Nephron (organoid): ENCODE data around the gene DLG1.

Source experiments
- H3K27ac Mint-ChIP-seq, 3 experiments: 2 replicates each; pipeline ENCODE4 v1.8.0; 2020; ENCODE audit warnings: mixed read lengths in 3 of 3, mild to moderate bottlenecking in 2 of 3, moderate library complexity in 1 of 3
- H3K27me3 Mint-ChIP-seq: 2 replicates; pipeline ENCODE4 v1.8.0; 2021; ENCODE audit warnings: low read depth, mild to moderate bottlenecking, moderate library complexity, mixed read lengths
- H3K36me3 Mint-ChIP-seq: 2 replicates; pipeline ENCODE4 v1.8.0; 2020; ENCODE audit warnings: low read depth, mixed read lengths
- H3K4me1 Mint-ChIP-seq: 2 replicates; pipeline ENCODE4 v1.8.0; 2020; ENCODE audit warnings: mixed read lengths
- H3K4me3 Mint-ChIP-seq, 3 experiments: 2 replicates each; pipeline ENCODE4 v1.8.0; 2020; ENCODE audit warnings: mild to moderate bottlenecking in 3 of 3, mixed read lengths in 3 of 3, moderate library complexity in 2 of 3
- H3K9me3 Mint-ChIP-seq: 2 replicates; pipeline ENCODE4 v1.8.0; 2020; ENCODE audit warnings: mixed read lengths
- TF ChIP-seq, protein P1 (sequence below), 3 experiments: fragments of 200-600 bp; sonication (generic); IDR thresholded peaks; one replicate each; pipeline ENCODE4 v1.5.0; 2021; ENCODE audit warnings: antibody characterized with exemption in 3 of 3; ENCODE audit not compliant: unreplicated experiment in 3 of 3

Gene DLG1

DNA sequence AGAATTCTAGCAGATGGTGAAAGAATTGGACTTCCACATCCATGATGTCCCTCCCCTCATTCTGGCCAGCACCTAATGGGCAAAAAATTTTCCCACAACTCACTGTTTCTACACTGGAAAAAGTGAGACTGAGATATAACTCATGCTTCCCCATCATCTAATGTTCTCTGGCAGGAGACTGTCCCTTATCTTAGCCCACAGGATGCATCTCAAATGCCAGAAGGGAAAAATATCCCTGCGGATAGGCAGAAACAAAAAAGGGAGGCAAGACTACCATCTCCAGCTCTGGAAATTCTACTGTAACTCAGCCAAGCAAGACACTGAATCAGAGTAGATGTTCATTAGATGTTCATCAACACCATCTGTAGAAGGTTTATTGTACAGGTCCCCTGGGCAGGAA lies 58.6 kb downstream of the DLG1 start:
- Mint-ChIP-seq H3K4me3 (no peak overlapping the region), H3K4me1 (no peaks in the 10 kb centered on the region), H3K27me3 (no peaks in the 10 kb centered on the region), H3K27ac (no peak overlapping the region), H3K36me3 (peaks cover 98% of the 10 kb centered on the region), H3K9me3 (peaks cover 84% of the 10 kb centered on the region)
- TF ChIP-seq, protein P1, sequence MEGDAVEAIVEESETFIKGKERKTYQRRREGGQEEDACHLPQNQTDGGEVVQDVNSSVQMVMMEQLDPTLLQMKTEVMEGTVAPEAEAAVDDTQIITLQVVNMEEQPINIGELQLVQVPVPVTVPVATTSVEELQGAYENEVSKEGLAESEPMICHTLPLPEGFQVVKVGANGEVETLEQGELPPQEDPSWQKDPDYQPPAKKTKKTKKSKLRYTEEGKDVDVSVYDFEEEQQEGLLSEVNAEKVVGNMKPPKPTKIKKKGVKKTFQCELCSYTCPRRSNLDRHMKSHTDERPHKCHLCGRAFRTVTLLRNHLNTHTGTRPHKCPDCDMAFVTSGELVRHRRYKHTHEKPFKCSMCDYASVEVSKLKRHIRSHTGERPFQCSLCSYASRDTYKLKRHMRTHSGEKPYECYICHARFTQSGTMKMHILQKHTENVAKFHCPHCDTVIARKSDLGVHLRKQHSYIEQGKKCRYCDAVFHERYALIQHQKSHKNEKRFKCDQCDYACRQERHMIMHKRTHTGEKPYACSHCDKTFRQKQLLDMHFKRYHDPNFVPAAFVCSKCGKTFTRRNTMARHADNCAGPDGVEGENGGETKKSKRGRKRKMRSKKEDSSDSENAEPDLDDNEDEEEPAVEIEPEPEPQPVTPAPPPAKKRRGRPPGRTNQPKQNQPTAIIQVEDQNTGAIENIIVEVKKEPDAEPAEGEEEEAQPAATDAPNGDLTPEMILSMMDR (IDR thresholded peaks at IDR 0.05; ENCODE audit: unreplicated experiment in 3 of 3): no peak

GRCh38 chr3:197238842-197239241 lies 59.6 kb downstream of the DLG1 start:
- H3K4me1 Mint-ChIP-seq: no peaks in the 10 kb centered on the region
- no peaks in the 10 kb centered on the region for H3K27me3 Mint-ChIP-seq
- H3K4me3 Mint-ChIP-seq: no peak overlapping the region
- peaks cover 98% of the 10 kb centered on the region for H3K36me3 Mint-ChIP-seq
- TF ChIP-seq, protein P1 (IDR thresholded peaks at IDR 0.05; ENCODE audit: unreplicated experiment in 3 of 3): no peak
- peaks cover 83% of the 10 kb centered on the region for H3K9me3 Mint-ChIP-seq
- no peak overlapping the region for H3K27ac Mint-ChIP-seq

DNA sequence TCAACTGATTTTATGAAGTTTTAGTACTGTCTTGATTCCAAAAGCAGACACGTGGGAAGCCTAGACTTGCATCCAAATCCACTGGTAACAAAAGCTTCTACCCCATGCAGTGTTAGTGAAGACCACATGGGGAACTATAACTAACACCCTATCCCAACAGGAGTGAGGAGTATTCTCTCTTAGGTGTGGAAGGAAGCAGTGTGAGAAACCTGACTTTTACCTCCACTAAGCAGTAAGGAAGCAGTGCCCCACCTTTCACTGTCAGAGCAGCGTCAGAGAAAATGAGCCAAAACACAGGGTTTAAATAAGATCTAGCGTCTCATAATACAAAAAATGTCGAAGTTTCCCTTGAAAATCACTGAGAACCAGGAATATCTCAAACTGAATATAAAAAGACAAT lies 60.5 kb downstream of the DLG1 start:
- no peaks in the 10 kb centered on the region for H3K27me3 Mint-ChIP-seq
- no peak overlapping the region for H3K4me3 Mint-ChIP-seq
- peaks cover 73% of the 10 kb centered on the region for H3K9me3 Mint-ChIP-seq
- H3K27ac Mint-ChIP-seq: no peak overlapping the region
- TF ChIP-seq, protein P1 (IDR thresholded peaks at IDR 0.05; ENCODE audit: unreplicated experiment in 3 of 3): no peak
- H3K4me1 Mint-ChIP-seq: no peaks in the 10 kb centered on the region
- H3K36me3 Mint-ChIP-seq: peaks cover 93% of the 10 kb centered on the region

GRCh38 chr3:197236362-197236761 lies 62.0 kb downstream of the DLG1 start:
- H3K27me3 Mint-ChIP-seq: no peaks in the 10 kb centered on the region
- no peaks in the 10 kb centered on the region for H3K4me1 Mint-ChIP-seq
- peaks cover 63% of the 10 kb centered on the region for H3K9me3 Mint-ChIP-seq
- no peak overlapping the region for H3K27ac Mint-ChIP-seq
- TF ChIP-seq, protein P1 (IDR thresholded peaks at IDR 0.05; ENCODE audit: unreplicated experiment in 3 of 3): no peak
- peaks cover 89% of the 10 kb centered on the region for H3K36me3 Mint-ChIP-seq
- no peak overlapping the region for H3K4me3 Mint-ChIP-seq

GRCh38 chr3:197234947-197235914 lies 63.2 kb downstream of the DLG1 start:
- no peak overlapping the region for H3K27ac Mint-ChIP-seq
- no peak overlapping the region for H3K4me3 Mint-ChIP-seq
- peaks cover 77% of the 10 kb centered on the region for H3K36me3 Mint-ChIP-seq
- H3K4me1 Mint-ChIP-seq: no peaks in the 10 kb centered on the region
- no peaks in the 10 kb centered on the region for H3K27me3 Mint-ChIP-seq
- TF ChIP-seq, protein P1 (IDR thresholded peaks at IDR 0.05; ENCODE audit: unreplicated experiment in 3 of 3): no peak
- H3K9me3 Mint-ChIP-seq: peaks cover 51% of the 10 kb centered on the region

DNA sequence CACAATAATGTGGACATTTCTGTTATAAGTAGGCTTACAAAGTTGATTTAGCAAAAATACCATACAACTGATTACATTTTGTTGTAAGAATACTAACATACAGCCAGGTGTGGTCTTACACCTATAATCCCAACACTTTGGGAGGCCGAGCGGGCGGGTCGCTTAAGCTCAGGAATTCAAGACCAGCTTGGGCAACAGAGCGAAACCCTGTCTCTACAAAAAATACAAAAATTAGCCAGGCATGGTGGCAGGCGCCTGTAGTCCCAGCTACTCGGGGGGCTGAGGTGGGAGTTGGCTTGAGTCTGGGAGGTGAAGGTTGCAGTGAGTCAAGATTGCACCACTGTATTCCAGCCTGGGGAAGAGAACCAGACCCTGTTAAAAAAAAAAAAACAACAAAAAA lies 67.1 kb downstream of the DLG1 start:
- Mint-ChIP-seq H3K4me3 (no peak overlapping the region), H3K4me1 (peaks cover 1% of the 10 kb centered on the region), H3K27ac (no peak overlapping the region), H3K36me3 (peaks cover 40% of the 10 kb centered on the region), H3K9me3 (peaks cover 23% of the 10 kb centered on the region), H3K27me3 (no peaks in the 10 kb centered on the region)
- TF ChIP-seq, protein P1 (IDR thresholded peaks at IDR 0.05; ENCODE audit: unreplicated experiment in 3 of 3): no peak
